Measurements from ENCODE around the gene CDKAL1. TPM values are rescaled to one million over a fixed set of nuclear protein-coding genes. Genes with fewer than 3 reads are reported as not detected.

CDKAL1 gene
- total RNA-seq, 5 donors from 2014 or later (not counting 1 experiment from before 2014, with no cell fraction given), result 18.8 to 29.9 (median 20.5) TPM

- H3K4me1 ChIP-seq (ENCODE audit: control insufficient read depth in 1 of 2, extremely low read depth in 1 of 2, insufficient read depth in 2 of 2, low read length in 2 of 2), result no peaks in the 10 kb centered on the region
- DNase-seq (no peak), ATAC-seq (replicated peaks in 1 of 4) (no peak)
- POLR2A ChIA-PET, result no interaction called here
- H3K27me3 Mint-ChIP-seq, result no peaks in the 10 kb centered on the region
- H3K36me3 ChIP-seq (ENCODE audit: control insufficient read depth in 2 of 2, extremely low read depth in 1 of 2, insufficient read depth in 1 of 2, low read length in 1 of 2), result peaks cover 0 to 3% of the 10 kb centered on the region in 2 donors
- no peak overlapping the region for H3K27ac Mint-ChIP-seq
- WGBS (ENCODE audit: insufficient coverage), result no CpG with 5 or more reads among the region's 5 CpGs
- no peaks in the 10 kb centered on the region for H3K27me3 ChIP-seq (replicated peaks in 1 of 2; ENCODE audit: control insufficient read depth in 2 of 2, extremely low read depth in 1 of 2, insufficient read depth in 2 of 2, low read length in 1 of 2)
- no peaks in the 10 kb centered on the region for H3K4me1 Mint-ChIP-seq
- no peak overlapping the region for H3K4me3 ChIP-seq (ENCODE audit: control insufficient read depth in 1 of 2, extremely low read depth in 1 of 2, low read length in 1 of 2)
- CTCF ChIA-PET, result no interaction called here
- no peaks in the 10 kb centered on the region for H3K9me3 Mint-ChIP-seq
- peaks cover 81% of the 10 kb centered on the region for H3K36me3 Mint-ChIP-seq
- H3K9me3 ChIP-seq, result no peaks in the 10 kb centered on the region
- H3K27ac ChIP-seq (ENCODE audit: low read length), result no peak overlapping the region
- no peak overlapping the region for H3K4me3 Mint-ChIP-seq
Measured at GRCh38 chr6:21220271-21220987, 686.2 kb downstream of the CDKAL1 start.

GRCh38 chr6:21222656-21223055 is 688.4 kb downstream of the CDKAL1 start:
- H3K27ac Mint-ChIP-seq, result no peak overlapping the region
- ChIA-PET CTCF (interaction anchor here in 1 of 2 donors (0.5 kb wide), 1 partner anchor 9 kb away, joined by 3 read pairs; no protein-coding TSS in a partner anchor), POLR2A (no interaction called here)
- no peak overlapping the region for H3K27ac ChIP-seq (ENCODE audit: low read length)
- H3K36me3 Mint-ChIP-seq, result peaks cover 78% of the 10 kb centered on the region
- H3K27me3 ChIP-seq (replicated peaks in 1 of 2; ENCODE audit: control insufficient read depth in 2 of 2, extremely low read depth in 1 of 2, insufficient read depth in 2 of 2, low read length in 1 of 2), result no peaks in the 10 kb centered on the region
- no peak for ATAC-seq (replicated peaks in 1 of 4)
- DNase-seq, result no peak
- WGBS (ENCODE audit: insufficient coverage), result 86% methylated on average over 3 of the region's 7 CpGs
- H3K9me3 Mint-ChIP-seq, result no peaks in the 10 kb centered on the region
- no peaks in the 10 kb centered on the region for H3K4me1 ChIP-seq (ENCODE audit: control insufficient read depth in 1 of 2, extremely low read depth in 1 of 2, insufficient read depth in 2 of 2, low read length in 2 of 2)
- H3K27me3 Mint-ChIP-seq, result no peaks in the 10 kb centered on the region
- H3K4me3 ChIP-seq (ENCODE audit: control insufficient read depth in 1 of 2, extremely low read depth in 1 of 2, low read length in 1 of 2), result no peak overlapping the region
- no peaks in the 10 kb centered on the region for H3K9me3 ChIP-seq
- H3K4me1 Mint-ChIP-seq, result no peaks in the 10 kb centered on the region
- H3K36me3 ChIP-seq (ENCODE audit: control insufficient read depth in 2 of 2, extremely low read depth in 1 of 2, insufficient read depth in 1 of 2, low read length in 1 of 2), result peaks cover 0 to 3% of the 10 kb centered on the region in 2 donors
- no peak overlapping the region for H3K4me3 Mint-ChIP-seq

GRCh38 chr6:21225912-21226311 is 691.7 kb downstream of the CDKAL1 start:
- no peaks in the 10 kb centered on the region for H3K27me3 Mint-ChIP-seq
- POLR2A ChIA-PET, result interaction anchor here in 1 of 2 donors (0.7 kb wide), 2 partner anchors 8 to 9 kb away, joined by 9 to 10 read pairs; no protein-coding TSS in a partner anchor
- Histone ChIP-seq H3K4me3 (ENCODE audit: control insufficient read depth in 1 of 2, extremely low read depth in 1 of 2, low read length in 1 of 2) (no peak overlapping the region), H3K27ac (ENCODE audit: low read length) (no peak overlapping the region), H3K27me3 (replicated peaks in 1 of 2; ENCODE audit: control insufficient read depth in 2 of 2, extremely low read depth in 1 of 2, insufficient read depth in 2 of 2, low read length in 1 of 2) (no peaks in the 10 kb centered on the region), H3K9me3 (no peaks in the 10 kb centered on the region), H3K4me1 (ENCODE audit: control insufficient read depth in 1 of 2, extremely low read depth in 1 of 2, insufficient read depth in 2 of 2, low read length in 2 of 2) (no peaks in the 10 kb centered on the region), H3K36me3 (ENCODE audit: control insufficient read depth in 2 of 2, extremely low read depth in 1 of 2, insufficient read depth in 1 of 2, low read length in 1 of 2) (peaks cover 3 to 4% of the 10 kb centered on the region in 2 donors)
- CTCF ChIA-PET, result no interaction called here
- no peaks in the 10 kb centered on the region for H3K4me1 Mint-ChIP-seq
- H3K36me3 Mint-ChIP-seq, result peaks cover 81% of the 10 kb centered on the region
- no peak overlapping the region for H3K4me3 Mint-ChIP-seq
- no peaks in the 10 kb centered on the region for H3K9me3 Mint-ChIP-seq
- H3K27ac Mint-ChIP-seq, result no peak overlapping the region
- DNase-seq, result no peak
- WGBS (ENCODE audit: insufficient coverage), result 93% methylated on average over 3 of the region's 5 CpGs
- ATAC-seq (replicated peaks in 1 of 4), result no peak

GRCh38 chr6:21227486-21227885 is 693.2 kb downstream of the CDKAL1 start:
- H3K27ac Mint-ChIP-seq, result no peak overlapping the region
- H3K4me3 Mint-ChIP-seq, result no peak overlapping the region
- no peak for DNase-seq
- no peaks in the 10 kb centered on the region for H3K9me3 ChIP-seq
- H3K36me3 Mint-ChIP-seq, result peaks cover 85% of the 10 kb centered on the region
- no peak overlapping the region for H3K4me3 ChIP-seq (ENCODE audit: control insufficient read depth in 1 of 2, extremely low read depth in 1 of 2, low read length in 1 of 2)
- no CpG with 5 or more reads among the region's 6 CpGs for WGBS (ENCODE audit: insufficient coverage)
- ATAC-seq (replicated peaks in 1 of 4), result no peak
- H3K27me3 ChIP-seq (replicated peaks in 1 of 2; ENCODE audit: control insufficient read depth in 2 of 2, extremely low read depth in 1 of 2, insufficient read depth in 2 of 2, low read length in 1 of 2), result no peaks in the 10 kb centered on the region
- no peaks in the 10 kb centered on the region for H3K27me3 Mint-ChIP-seq
- H3K27ac ChIP-seq (ENCODE audit: low read length), result no peak overlapping the region
- peaks cover 3 to 5% of the 10 kb centered on the region in 2 donors for H3K36me3 ChIP-seq (ENCODE audit: control insufficient read depth in 2 of 2, extremely low read depth in 1 of 2, insufficient read depth in 1 of 2, low read length in 1 of 2)
- H3K4me1 Mint-ChIP-seq, result no peaks in the 10 kb centered on the region
- H3K9me3 Mint-ChIP-seq, result peaks cover 0 to under 1% (median 0%) of the 10 kb centered on the region in 3 donors
- ChIA-PET POLR2A (no interaction called here), CTCF (no interaction called here)
- H3K4me1 ChIP-seq (ENCODE audit: control insufficient read depth in 1 of 2, extremely low read depth in 1 of 2, insufficient read depth in 2 of 2, low read length in 2 of 2), result no peaks in the 10 kb centered on the region

- Mint-ChIP-seq H3K36me3 (peaks cover 85% of the 10 kb centered on the region), H3K27me3 (no peaks in the 10 kb centered on the region), H3K27ac (no peak overlapping the region), H3K9me3 (peaks cover 0 to 6% (median 6%) of the 10 kb centered on the region in 3 donors), H3K4me1 (no peaks in the 10 kb centered on the region), H3K4me3 (no peak overlapping the region)
- ATAC-seq (replicated peaks in 1 of 4) (no peak), DNase-seq (no peak)
- peaks cover 6 to 13% of the 10 kb centered on the region in 2 donors for H3K36me3 ChIP-seq (ENCODE audit: control insufficient read depth in 2 of 2, extremely low read depth in 1 of 2, insufficient read depth in 1 of 2, low read length in 1 of 2)
- H3K9me3 ChIP-seq, result no peaks in the 10 kb centered on the region
- H3K27ac ChIP-seq (ENCODE audit: low read length), result no peak overlapping the region
- H3K27me3 ChIP-seq (replicated peaks in 1 of 2; ENCODE audit: control insufficient read depth in 2 of 2, extremely low read depth in 1 of 2, insufficient read depth in 2 of 2, low read length in 1 of 2), result no peaks in the 10 kb centered on the region
- H3K4me3 ChIP-seq (ENCODE audit: control insufficient read depth in 1 of 2, extremely low read depth in 1 of 2, low read length in 1 of 2), result no peak overlapping the region
- no peaks in the 10 kb centered on the region for H3K4me1 ChIP-seq (ENCODE audit: control insufficient read depth in 1 of 2, extremely low read depth in 1 of 2, insufficient read depth in 2 of 2, low read length in 2 of 2)
- no CpG with 5 or more reads among the region's 2 CpGs for WGBS (ENCODE audit: insufficient coverage)
- ChIA-PET CTCF (no interaction called here), POLR2A (no interaction called here)
Measured at GRCh38 chr6:21228411-21228810, 694.2 kb downstream of the CDKAL1 start.

GRCh38 chr6:21228876-21229460 is 694.7 kb downstream of the CDKAL1 start:
- ChIA-PET POLR2A (no interaction called here), CTCF (no interaction called here)
- WGBS (ENCODE audit: insufficient coverage), result 100% methylated on average over 5 of the region's 6 CpGs
- Histone ChIP-seq H3K4me1 (ENCODE audit: control insufficient read depth in 1 of 2, extremely low read depth in 1 of 2, insufficient read depth in 2 of 2, low read length in 2 of 2) (no peaks in the 10 kb centered on the region), H3K9me3 (no peaks in the 10 kb centered on the region), H3K4me3 (ENCODE audit: control insufficient read depth in 1 of 2, extremely low read depth in 1 of 2, low read length in 1 of 2) (no peak overlapping the region), H3K36me3 (ENCODE audit: control insufficient read depth in 2 of 2, extremely low read depth in 1 of 2, insufficient read depth in 1 of 2, low read length in 1 of 2) (peaks cover 8 to 13% of the 10 kb centered on the region in 2 donors), H3K27me3 (replicated peaks in 1 of 2; ENCODE audit: control insufficient read depth in 2 of 2, extremely low read depth in 1 of 2, insufficient read depth in 2 of 2, low read length in 1 of 2) (no peaks in the 10 kb centered on the region), H3K27ac (ENCODE audit: low read length) (no peak overlapping the region)
- H3K9me3 Mint-ChIP-seq, result peaks cover 0 to 11% (median 6%) of the 10 kb centered on the region in 3 donors
- no peak for ATAC-seq (replicated peaks in 1 of 4)
- DNase-seq, result no peak
- no peak overlapping the region for H3K4me3 Mint-ChIP-seq
- H3K36me3 Mint-ChIP-seq, result peaks cover 86% of the 10 kb centered on the region
- no peak overlapping the region for H3K27ac Mint-ChIP-seq
- no peaks in the 10 kb centered on the region for H3K4me1 Mint-ChIP-seq
- no peaks in the 10 kb centered on the region for H3K27me3 Mint-ChIP-seq

Measured in T-cell (primary cell).